ENCODE results near the gene SSTR1.
"Not testable (repeated sequence)": the region's sequence is repeated elsewhere in the genome, so short reads cannot be mapped to it uniquely, and the experiment has no call there.

SSTR1 gene, protein sequence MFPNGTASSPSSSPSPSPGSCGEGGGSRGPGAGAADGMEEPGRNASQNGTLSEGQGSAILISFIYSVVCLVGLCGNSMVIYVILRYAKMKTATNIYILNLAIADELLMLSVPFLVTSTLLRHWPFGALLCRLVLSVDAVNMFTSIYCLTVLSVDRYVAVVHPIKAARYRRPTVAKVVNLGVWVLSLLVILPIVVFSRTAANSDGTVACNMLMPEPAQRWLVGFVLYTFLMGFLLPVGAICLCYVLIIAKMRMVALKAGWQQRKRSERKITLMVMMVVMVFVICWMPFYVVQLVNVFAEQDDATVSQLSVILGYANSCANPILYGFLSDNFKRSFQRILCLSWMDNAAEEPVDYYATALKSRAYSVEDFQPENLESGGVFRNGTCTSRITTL

DNA sequence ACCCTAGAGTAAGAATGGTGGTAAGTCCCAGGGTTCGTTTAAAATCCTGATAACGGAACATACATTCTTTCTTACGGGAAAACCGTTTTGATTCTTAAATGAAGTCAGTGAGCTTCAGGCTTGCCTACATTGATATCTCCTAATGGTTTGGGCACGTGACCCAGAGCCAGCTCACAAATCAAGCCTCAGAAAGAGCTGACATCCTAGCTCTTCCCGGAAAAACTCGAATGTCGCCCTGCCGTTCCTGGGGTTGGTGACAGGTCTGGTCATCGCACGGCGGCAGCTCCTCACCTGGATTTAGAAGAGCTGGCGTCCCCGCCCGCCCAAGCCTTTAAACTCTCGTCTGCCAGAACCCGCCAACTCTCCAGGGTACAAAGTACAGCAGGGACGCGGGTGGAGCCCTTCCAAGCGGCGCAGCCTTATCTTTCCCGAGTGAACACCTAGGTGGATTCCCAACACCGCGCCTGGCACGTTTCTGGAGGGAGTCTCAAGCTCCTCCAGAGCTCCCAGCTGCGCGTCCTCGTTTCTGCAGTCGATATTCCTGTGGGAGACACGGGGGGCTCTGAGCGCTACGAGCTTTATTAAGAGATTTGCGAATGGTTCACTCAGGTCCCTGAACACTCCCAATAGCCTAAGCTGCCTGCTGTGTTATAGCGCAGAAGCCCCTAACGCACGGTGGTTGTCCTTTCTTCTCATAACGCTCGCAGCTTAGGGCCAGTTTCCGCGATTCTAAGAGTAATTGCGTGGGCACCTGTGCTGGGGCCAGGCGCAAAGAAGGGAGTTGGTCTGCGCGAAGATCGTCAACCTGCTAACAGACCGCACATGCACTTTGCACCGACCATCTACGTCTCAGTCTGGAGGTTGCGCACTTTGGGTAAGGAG is at the start of gene SSTR1:
SSTR1 (plus strand) TSS at position 169 of the 882 bp plus-strand sequence. CDS start 1,486 bp downstream, outside the sequence.
- DNase-seq: no peak

DNA sequence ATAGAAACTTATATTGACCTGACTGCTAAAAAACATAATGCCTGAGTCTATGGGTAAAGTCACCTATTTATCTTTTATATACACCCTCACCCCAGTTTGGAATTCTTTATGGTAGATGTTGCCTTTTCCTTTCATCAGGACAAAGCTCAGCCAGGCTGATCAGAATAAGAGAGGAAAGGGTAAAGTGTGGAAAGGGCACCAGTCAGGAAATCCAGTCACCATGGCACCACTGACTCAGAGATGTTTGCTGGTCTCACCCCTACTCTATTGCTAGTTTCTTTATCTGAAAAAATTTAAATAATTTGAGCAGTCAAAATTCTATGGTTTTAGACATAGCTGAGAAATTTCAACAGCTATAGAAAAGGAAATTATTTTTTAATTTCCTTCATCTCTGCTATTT is 49.2 kb upstream of the SSTR1 start:
- DNase-seq: no peak

DNA sequence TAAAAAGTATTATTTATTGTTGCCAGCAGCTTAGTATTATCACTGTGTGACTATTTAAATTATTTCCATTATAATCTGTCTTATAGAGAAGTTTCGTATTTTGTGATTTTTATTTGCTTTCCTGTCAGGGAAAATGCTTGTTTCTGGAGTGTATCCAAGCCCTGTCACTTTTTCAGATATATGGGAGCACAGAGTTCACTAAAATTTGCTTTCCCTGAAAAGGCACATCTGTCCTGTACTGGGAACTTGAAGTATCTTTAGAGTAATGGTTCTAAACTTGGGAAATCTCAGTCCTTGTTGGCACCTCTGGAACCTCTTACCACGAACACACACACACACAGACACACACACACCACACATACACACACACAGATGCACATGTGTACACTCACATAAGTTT is 39.3 kb upstream of the SSTR1 start:
- DNase-seq: no peak

DNA sequence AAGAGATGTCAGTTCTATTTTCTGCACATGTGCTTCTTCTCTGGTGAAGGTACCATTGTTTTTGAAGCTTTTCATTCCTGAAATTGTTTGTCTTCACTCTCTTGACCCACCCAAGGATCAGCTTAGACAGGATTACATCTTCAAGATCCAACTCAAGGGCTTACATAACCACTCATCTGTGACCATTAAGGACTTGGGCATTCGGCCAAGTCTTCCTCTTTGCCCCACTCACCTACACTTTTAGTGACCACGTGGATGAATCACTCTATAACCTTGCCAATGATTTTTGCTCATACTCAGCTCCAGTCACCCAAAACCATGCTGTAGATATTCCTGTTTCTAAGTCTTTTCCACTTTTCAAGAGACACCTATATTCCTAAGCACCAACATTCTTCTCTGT is 36.5 kb upstream of the SSTR1 start:
- no peak for DNase-seq

DNA sequence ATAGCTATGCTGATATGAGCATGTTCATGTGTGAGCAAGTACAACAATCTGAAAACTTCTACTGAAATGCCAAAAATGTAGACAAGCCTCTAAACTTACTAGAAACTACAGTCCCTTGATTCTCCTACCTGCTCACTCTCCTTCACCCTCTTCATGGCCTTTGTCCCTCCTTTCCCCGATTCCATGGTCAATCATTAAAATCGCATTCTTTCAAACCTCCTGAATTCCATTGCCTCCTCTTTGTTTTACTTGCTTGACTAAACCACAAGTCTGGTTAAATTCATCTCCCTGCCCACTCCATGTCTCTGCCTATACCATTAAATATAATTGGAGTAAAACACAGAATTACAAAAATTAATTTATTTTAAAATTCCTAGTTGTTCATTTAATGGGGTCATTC is 33.0 kb upstream of the SSTR1 start:
- DNase-seq: no peak

DNA sequence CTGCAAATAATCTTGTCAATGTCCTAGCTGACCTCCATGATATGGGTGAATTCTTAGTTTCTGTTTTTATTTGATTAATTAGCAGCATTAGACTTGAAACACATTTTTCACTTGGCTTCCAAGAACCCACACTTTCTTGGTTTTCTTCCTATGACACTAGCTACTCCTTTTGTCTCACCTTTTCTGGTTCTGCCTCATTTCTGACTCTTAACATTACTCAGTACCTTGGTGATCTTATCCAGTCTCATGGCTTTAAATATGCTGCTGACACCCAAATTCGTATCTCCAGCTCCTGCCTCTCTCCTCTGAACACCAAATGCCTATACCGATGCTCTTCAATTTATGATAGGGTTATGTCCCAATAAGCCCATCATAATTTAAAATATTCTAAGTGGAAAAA is 32.0 kb upstream of the SSTR1 start:
- DNase-seq: no peak

DNA sequence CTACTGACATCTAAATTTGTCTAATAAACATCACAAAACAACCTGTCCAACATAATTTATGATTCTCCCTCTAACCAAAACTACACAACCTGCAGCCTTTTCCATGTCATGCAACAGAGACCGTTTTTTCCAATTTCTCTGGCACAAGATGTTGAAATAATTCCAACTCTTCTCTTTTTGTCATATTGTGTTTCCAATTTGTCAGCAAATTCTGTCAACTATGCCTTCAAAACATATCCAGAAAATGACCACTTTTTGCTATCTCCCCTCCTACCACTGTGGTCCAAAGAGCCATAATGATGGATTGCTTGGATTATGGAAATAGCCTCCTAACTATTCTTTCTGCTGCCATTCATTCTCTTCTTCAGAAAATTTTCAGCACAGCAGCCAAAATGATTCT is 31.3 kb upstream of the SSTR1 start:
- DNase-seq: no peak

DNA sequence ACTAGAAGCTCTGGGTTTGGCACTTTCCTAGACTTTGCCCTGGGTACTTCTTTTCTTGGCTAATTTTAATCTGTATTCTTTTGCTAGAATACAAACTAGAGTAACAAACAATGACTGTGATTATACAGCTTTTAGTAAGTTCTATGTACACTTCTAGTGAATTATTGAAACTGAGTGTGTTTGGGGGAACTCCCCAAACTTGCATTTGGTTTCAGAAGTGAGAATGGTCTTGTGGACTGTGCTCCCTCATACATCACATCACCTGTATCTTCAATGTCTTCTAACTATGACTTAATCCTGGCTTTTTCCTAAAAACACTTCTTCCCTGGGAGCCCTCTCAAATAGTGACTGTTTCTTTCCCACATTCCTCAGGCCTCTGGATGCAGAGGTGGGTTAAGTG is 23.6 kb upstream of the SSTR1 start:
- no peak for DNase-seq

DNA sequence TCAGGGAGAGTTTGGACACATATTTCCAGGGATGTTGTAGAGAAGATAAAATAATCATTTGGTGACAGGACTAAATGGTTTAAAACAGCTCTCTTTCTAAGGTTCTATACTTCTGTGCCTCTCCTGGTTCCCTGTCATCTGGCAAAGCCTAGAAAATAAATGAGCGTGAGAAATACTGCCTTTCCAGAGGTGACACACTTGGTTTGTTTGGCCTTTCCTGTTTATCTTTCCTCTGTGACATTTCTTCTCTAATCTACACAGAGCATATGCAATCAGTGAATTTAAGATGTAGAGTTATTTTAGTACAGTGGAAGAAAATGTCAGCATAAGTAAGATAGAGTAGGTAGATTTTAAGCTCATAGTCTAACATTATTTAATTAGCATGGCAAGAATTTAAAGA is 22.0 kb upstream of the SSTR1 start:
- no peak for DNase-seq

DNA sequence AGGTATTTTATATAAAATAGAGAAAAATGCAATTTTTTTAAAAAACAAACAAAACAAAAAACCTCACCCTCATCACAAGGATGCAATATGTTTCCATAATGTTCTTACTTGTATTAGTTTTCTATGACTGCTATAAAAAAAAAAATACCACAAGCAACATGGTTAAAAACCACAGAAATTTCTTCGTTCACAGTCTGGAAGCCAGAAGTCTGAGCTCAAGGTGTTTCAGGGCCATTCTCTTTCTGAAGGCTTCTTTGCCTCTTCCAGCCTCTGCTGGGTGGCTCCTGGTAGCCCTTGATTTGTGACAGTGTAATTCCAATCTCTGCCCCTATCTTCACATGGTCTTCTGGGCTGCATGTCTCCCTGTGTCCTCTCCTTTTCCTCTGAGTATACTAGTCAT is 21.5 kb upstream of the SSTR1 start:
- no peak for DNase-seq

DNA sequence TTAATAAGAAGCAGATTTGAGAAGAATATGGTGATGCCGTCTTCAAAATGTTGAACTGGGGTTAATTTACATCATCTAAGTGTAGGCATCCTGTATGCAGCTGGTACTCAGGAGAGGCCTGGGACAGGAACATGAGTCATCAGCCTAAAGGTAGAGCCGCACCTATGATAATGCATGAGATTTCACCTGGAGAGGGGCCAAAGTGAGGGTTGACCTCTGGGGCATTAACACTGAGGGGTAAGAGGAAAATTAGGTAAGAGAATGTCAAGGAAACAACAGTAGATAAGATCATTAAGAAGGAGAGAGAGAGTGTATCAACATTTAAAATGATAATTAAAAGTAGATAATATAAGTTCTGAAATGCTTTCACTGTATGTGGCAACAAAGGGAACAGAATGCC is 20.2 kb upstream of the SSTR1 start:
- no peak for DNase-seq

DNA sequence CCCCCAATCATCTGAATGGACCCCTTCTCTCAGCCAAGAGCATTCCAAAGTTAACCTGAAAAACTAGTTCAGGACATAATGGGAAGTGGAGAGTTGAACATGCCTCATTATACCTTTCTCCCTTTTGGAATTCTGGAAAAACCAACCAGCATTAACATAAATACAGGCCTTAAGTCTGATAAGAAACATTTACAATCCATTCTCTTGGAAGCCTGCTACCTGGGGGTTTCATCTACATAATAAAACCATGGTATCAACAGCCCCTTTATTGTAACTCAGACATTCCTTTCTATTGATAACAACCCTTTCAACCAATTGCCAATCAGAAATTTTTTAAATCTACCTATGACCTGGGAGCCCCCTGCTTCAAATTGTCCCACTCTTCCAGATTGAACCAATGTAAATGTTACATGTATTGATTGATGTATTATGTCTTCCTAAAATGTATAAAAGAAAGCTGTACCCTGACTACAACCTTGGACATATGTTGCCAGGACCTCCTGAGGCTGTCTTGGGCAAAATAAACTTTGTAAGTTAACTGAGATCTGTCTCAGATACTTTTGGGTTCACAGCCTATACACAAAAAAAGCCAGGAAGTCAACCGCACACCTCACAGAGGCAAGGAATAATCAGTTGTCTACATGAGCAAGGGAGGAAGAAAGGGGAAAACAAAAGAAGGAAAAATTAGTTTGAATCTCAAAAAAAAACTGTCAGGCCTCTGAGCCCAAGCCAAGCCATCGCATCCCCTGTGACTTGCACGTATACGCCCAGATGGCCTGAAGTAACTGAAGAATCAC is 17.6 kb upstream of the SSTR1 start:
- no peak for DNase-seq

DNA sequence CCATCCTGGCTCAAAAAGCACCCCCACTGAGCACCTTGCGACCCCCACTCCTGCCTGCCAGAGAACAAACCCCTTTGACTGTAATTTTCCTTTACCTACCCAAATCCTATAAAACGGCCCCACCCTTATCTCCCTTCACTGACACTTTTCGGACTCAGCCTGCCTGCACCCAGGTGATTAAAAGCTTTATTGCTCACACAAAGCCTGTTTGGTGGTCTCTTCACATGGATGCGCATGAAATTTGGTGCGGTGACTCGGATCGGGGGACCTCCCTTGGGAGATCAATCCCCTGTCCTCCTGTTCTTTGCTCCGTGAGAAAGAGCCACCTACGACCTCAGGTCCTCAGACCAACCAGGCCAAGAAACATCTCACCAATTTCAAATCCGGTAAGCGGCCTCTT is 16.9 kb upstream of the SSTR1 start:
- not testable (repeated sequence) for DNase-seq

DNA sequence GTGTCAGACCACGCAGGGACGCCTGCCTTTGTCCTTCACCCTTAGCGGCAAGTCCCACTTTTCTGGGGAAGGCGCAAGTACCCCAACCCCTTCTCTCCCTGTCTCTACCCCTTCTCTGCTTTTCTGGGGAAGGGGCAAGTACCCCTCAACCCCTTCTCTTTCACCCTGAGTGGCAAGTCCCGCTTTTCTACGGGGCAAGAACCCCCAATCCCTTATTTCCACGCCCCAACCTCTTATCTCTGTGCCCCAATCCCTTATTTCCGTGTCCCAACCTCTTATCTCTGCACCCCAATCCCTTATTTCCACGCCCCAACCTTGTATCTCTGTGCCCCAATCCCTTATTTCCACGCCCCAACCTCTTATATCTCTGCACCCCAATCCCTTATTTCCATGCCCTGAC is 16.2 kb upstream of the SSTR1 start:
- DNase-seq: not testable (repeated sequence)

DNA sequence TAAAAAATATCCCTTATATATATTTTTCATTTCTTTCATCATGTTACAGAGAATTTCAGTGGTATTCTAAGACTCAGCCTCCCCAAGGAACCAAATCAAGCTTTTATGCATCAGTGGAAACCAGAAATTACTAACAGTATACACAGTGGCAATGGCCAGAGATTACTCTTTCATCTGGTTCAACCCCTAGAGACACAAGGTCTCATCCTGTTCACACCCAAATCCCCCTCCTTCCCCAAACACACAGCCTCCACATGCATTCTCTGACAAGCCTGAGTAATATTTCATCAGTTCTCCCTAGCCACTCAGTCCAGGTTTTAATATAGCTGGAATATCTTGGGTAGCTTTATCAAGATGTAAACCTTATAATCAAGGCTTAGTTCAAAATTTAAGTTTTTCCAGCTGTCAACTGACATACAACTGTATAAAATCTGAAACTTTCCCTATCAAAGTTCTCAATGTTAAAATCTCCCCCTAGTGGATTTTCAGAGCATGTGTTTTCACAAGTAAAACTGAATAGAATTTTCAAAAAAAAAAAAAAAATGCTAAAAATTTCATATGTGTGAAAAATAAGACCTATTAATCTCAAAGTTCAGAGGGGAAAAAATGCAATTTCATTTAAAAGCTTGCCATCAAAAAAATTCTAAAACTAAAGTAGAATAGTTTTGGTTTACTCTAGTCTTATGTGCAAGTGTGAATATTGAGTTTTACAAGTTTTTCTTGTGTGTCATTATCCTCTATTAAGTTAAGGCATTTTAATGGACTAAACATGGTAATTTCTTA is 10.5 kb upstream of the SSTR1 start:
- DNase-seq: peak; percentile 29

DNA sequence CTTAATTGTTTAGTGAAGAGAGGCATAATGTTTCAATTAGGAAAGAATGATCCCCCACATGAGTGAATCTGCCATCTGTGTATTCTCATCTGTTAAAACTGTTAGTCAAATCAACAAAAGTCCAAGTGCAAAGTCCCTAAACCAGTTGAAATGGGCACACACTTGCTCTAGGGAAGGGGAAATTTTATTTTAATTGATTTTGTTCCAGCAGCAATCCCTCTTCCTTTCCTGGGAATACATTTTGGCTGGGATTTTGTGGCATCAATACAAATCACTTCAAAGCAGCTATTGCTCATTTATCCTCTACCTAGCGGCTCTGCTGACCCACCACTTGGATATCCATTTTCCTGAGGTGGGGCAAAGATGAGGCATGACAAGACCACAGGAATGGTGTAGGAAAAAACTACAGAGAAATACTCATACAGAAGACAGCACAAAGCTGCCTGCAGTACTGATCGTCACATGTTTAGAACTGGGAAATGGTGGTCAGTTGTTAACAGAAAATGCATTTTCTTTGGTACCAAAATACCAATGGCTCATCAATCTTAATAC is 9.8 kb upstream of the SSTR1 start:
- no peak for DNase-seq

DNA sequence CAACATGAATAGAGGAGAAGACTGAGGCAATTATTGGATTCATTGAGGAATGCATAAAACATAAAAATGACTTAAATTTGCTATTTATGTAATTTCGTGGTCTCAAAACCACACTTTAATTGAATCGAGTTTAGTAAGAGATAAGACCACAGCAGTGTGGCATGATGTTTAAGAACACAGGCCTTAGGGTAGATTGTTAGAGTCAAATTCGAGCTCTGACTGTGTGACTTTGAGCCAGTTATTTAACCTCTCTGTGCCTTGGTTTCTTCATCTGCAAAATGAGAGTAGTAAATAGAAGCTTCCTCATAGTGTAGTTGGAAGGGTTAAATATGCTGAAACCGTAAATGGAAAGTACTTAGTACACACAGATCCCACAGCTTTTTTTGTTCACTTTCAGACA is 9.3 kb upstream of the SSTR1 start:
- DNase-seq: no peak

DNA sequence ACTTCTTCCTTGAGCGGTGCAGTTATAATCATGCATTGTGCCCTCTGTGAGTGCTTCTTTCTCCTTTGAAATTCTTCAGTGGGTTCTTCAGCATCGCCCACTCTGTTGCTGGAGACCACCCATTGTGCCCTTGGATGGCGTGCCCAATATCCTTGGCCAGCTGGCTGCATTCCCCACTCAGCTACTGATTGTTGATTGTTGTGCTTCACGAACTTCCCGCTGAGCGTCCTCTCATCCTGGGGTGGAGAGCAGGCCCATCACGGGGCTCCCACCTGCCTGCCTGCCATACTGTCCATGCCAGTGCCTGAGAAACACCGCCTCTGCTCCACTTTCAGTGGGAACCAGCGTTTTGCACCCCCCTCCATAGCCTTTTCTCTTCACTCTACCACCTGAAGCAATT is 8.6 kb upstream of the SSTR1 start:
- no peak for DNase-seq

DNA sequence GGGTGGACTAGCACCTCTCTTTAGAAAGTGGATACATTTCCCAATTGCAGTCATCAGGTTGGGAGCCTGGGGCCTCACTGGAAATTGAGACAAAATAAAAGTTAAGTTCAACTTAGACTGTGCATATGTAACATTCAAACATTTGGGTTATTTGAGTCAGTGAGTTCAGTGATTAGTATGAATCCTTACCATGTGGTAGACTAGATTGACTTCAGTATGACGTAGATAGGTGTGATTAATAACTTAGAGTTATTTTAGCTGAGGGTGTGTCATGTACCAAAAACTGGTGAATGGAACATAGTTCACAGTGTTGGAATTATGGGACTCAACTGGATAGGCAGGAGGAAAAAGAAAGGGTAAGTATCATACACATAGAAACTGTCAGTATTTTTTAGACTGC is 8.0 kb upstream of the SSTR1 start:
- DNase-seq: no peak

DNA sequence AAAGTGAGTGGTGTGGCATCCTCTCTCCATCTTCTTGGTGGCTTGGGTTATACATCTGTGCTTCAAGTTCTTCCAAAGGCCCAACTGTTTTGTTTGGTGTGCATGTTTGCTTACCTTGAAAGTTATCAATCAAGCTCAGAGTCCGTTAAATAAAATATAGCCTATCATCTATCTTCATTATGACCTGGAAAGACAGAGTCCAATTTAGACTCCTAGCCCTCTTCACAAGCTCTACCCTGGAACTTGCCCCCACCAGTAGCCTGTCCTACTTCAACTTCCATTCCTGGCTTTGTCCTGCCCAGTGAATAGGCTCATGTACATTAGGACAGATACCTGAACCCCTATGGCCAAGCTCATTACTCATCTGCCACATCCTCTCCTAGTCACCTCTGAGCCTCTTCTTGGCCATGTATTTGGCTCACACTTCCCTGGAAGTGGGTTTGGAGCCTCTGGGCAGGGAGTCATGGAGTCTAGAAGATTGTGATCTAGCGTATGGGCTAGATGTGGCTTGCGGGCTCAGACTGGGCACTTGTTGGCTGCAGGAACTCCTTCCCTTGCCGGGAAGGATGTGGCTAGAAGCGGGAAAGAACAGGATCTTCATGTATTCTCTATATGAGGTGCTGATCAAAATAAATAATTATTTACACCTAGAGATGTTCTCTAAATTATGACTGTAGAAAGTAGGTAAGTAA is 6.4 kb upstream of the SSTR1 start:
- DNase-seq: no peak

DNA sequence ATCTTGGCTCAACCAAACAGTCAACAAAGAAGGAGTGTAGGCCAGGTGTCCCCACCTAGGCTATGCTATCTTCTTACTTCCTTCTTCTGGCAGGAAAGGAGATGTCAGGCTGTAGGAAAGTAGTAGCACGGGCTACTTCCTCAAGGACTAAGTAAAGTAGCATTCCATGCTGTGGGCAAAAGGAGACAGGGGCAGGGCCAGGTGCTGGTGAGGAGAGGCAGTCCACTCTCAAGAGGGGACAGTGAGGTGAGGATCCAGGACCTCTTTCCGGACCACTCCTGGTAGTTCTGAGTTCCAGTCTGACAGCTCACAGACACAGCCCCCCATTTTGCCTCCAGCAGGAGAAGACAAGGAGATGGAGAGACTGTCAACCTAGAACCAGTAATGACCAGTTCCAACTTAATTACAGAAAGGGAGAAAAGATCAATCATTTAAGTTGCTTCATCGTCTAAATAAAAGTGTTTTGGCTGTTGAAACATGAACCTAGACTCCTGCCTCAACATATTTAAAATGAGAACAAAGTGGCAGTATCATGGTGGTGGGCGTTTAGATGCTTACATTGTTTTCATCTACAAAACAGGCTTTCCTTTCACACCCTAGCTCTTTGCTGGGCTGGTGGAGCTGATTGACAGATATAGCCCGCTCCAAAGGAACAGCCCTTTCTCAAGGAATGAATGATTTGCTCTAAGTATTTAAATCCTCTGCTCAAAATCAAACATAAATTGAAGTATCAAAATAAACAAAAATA is 5.1 kb upstream of the SSTR1 start:
- DNase-seq: no peak

Measured in CD4-positive, alpha-beta T cell treated with Interleukin-4 for 4 hours (primary cell).